ENCODE results near the gene DUOX1. TPM values are rescaled to one million over a fixed set of nuclear protein-coding genes. Genes with fewer than 3 reads are reported as not detected.
"Not testable (repeated sequence)": the region's sequence is repeated elsewhere in the genome, so short reads cannot be mapped to it uniquely, and the experiment has no call there.

The DUOX1 gene
- total RNA-seq, result 100 to 1,000 TPM; 198 to 265 TPM
- polyA plus RNA-seq (ENCODE audit: insufficient read length in 6 of 6), result 10 to 100 TPM in 1 of 6 donors, 1 to 10 TPM in 5; 6.4 to 11.5 (median 7.6) TPM
- long read RNA-seq, donor 1, partial matches to known transcripts, result 10 of 32 reads
- long read RNA-seq, donor 1, other reads (novel, unspliced or antisense), result 22 of 32 reads
- long read RNA-seq, donor 2, result 0 reads
- long read RNA-seq, donor 3, result 0 reads
- long read RNA-seq, donor 4, partial matches to known transcripts, result 7 of 37 reads
- long read RNA-seq, donor 4, other reads (novel, unspliced or antisense), result 30 of 37 reads
- long read RNA-seq, donor 5, result 0 reads
- long read RNA-seq, donor 6, result 0 reads
- long read RNA-seq, donor 7, partial matches to known transcripts, result 0 of 11 reads
- long read RNA-seq, donor 7, other reads (novel, unspliced or antisense), result 11 of 11 reads
- long read RNA-seq, donor 8, partial matches to known transcripts, result 0 of 16 reads
- long read RNA-seq, donor 8, other reads (novel, unspliced or antisense), result 16 of 16 reads
- long read RNA-seq, donor 9, result 0 reads
- long read RNA-seq, donor 10, partial matches to known transcripts, result 9 of 15 reads
- long read RNA-seq, donor 10, other reads (novel, unspliced or antisense), result 6 of 15 reads
- long read RNA-seq, donor 11, result 0 reads
- long read RNA-seq, donor 12, partial matches to known transcripts, result 22 of 38 reads
- long read RNA-seq, donor 12, other reads (novel, unspliced or antisense), result 16 of 38 reads

DNA sequence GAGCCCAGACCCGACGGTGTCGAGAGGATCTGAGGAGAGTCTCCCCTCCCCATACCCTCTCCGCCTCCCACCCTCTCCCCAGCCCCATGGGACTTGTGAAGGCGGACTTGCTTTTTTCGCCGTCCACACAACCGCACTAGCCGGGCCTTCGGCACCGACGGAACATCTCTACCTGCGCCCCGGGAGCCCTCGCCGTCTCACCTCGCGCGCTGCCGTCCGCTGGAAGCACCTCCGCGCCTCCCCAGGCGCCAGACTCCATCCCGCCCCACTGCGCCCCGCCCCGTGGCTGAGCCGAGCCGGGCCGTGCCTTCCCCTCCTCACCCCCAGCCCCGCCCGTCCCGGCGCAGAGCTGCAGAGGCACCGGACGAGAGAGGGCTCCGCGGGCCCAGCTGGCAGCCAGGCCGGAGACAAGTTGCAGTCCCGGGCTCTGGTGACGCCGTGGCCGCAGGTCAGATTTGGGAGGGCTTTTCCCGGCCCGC, at the start of gene DUOX1, which contains the start of gene DUOXA1:
DUOX1 (plus strand) TSS at position 344 of the 479 bp plus-strand sequence. CDS start 1,973 bp downstream, outside the sequence.
DUOXA1 (minus strand) TSS at position 229 of the 479 bp plus-strand sequence. CDS start 6,865 bp downstream, outside the sequence.
- peak within 1 kb of the TSS; percentile 50 to 76 for H3K27ac ChIP-seq
- TF ChIP-seq, protein P1, sequence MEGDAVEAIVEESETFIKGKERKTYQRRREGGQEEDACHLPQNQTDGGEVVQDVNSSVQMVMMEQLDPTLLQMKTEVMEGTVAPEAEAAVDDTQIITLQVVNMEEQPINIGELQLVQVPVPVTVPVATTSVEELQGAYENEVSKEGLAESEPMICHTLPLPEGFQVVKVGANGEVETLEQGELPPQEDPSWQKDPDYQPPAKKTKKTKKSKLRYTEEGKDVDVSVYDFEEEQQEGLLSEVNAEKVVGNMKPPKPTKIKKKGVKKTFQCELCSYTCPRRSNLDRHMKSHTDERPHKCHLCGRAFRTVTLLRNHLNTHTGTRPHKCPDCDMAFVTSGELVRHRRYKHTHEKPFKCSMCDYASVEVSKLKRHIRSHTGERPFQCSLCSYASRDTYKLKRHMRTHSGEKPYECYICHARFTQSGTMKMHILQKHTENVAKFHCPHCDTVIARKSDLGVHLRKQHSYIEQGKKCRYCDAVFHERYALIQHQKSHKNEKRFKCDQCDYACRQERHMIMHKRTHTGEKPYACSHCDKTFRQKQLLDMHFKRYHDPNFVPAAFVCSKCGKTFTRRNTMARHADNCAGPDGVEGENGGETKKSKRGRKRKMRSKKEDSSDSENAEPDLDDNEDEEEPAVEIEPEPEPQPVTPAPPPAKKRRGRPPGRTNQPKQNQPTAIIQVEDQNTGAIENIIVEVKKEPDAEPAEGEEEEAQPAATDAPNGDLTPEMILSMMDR (IDR thresholded peaks at IDR 0.05), result no peak
- ATAC-seq (peak; percentile 87), DNase-seq (peak in 3 of 4 donors; percentile 29 to 94 (median 75))
- H3K27me3 ChIP-seq, result peaks cover 25 to 81% of the 10 kb centered on the region in 2 donors
- no peaks in the 10 kb centered on the region for H3K36me3 ChIP-seq
- H3K4me1 ChIP-seq, result peaks cover 0 to 14% of the 10 kb centered on the region in 2 donors
- intact Hi-C loops (cut with DNase I), result no loop called here
- H3K4me3 ChIP-seq, result peak within 1 kb of the TSS; percentile 27 to 46
- no peaks in the 10 kb centered on the region for H3K9me3 ChIP-seq

DNA sequence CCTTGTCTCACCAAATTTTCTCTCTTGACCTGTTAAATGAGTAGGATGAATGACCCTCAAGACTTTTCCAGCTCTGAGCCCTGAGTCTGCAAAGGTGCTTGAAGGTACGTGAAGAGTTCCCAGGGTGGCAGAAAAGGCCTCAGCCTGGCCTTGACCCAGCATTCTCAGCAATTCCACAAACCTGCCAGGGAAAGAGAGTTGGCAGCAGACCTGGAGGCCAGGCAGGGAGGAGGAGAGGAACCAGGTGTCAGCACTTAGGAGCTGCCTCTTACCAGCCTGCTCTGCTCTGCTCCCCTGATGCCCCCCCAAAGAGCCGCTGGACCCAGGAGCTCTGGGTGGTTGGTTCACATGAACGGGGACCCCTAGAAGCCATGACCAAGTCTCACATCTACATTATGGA, 49.2 kb upstream of the DUOX1 start:
- H3K4me3 ChIP-seq; H3K4me1 ChIP-seq; H3K27me3 ChIP-seq; H3K36me3 ChIP-seq; H3K9me3 ChIP-seq; H3K27ac ChIP-seq; intact Hi-C loops (cut with DNase I); DNase-seq: not testable (repeated sequence)
- peak; percentile 89 for ATAC-seq

GRCh38 chr15:45082412-45082811, 47.4 kb upstream of the DUOX1 start:
- H3K27me3 ChIP-seq, result peaks cover 5 to 12% of the 10 kb centered on the region in 2 donors
- intact Hi-C loops (cut with DNase I); H3K9me3 ChIP-seq; H3K4me1 ChIP-seq; H3K4me3 ChIP-seq; ATAC-seq; DNase-seq; H3K27ac ChIP-seq; H3K36me3 ChIP-seq: not testable (repeated sequence)

DNA sequence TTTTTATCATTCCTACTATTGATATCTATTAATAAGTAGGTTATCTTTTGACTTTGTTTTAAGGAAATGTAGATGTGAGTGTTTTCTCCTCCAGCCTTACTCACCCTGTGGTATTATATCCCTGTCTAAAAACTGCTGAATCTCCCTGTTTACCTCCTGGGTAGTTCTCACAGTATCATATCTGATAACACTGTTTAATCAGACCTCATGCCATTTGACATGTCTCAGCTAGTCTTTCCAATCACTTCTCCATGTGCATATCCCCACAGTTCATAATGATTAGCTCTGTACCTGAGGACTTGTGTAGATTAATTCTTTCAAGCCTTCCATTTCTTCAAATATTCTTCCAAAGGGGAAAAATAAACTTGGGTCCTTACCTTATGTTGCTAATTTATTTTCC, 46.6 kb upstream of the DUOX1 start:
- TF ChIP-seq, protein P1 (IDR thresholded peaks at IDR 0.05), result no peak
- Histone ChIP-seq H3K36me3 (no peaks in the 10 kb centered on the region), H3K9me3 (no peaks in the 10 kb centered on the region), H3K27ac (no peak overlapping the region), H3K4me3 (no peak overlapping the region), H3K4me1 (no peaks in the 10 kb centered on the region), H3K27me3 (peaks cover 5 to 12% of the 10 kb centered on the region in 2 donors)
- no peak for ATAC-seq
- intact Hi-C loops (cut with DNase I), result no loop called here
- DNase-seq, result no peak

DNA sequence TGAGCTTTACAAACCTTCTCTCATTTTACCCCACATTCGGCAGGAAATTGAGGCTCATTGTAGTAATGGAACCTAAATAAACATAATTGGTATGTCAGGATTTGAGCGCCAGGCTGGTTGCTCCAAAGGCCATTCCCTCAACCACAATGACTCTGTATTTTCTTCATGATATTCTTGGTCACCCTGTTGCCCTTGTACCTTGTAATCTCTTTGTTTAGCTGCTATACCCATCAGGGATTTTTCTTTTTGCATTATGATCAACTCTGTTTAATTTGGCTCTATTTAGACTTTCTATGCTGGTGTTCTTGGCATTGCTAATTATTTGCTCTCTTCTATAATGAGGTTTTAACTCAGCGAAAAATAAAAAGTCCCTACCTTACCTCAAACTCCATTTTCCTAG, 45.6 kb upstream of the DUOX1 start:
- DNase-seq (no peak), ATAC-seq (no peak)
- intact Hi-C loops (cut with DNase I), result no loop called here

More for the DNA sequence above, 45.6 kb upstream of the DUOX1 start:
- Histone ChIP-seq H3K4me3 (no peak overlapping the region), H3K4me1 (no peaks in the 10 kb centered on the region), H3K27me3 (peaks cover 5 to 19% of the 10 kb centered on the region in 2 donors), H3K36me3 (no peaks in the 10 kb centered on the region), H3K27ac (no peak overlapping the region), H3K9me3 (no peaks in the 10 kb centered on the region)
- TF ChIP-seq, protein P1 (IDR thresholded peaks at IDR 0.05), result no peak

All from left lung (tissue), 14 donors.